Activated T-cell treated with anti-CD3 and anti-CD28 coated beads, Interleukin-2, amount 50 U/mL, for 1 hour (primary cell): ENCODE data around the gene CLASP1.
"Not testable (repeated sequence)": the region's sequence is repeated elsewhere in the genome, so short reads cannot be mapped to it uniquely, and the experiment has no call there.

Experiments
- DNase-seq: peaks from one replicate; pipeline ENCODE4 v3.0.0-alpha.2; 2020

CLASP1 gene

DNA sequence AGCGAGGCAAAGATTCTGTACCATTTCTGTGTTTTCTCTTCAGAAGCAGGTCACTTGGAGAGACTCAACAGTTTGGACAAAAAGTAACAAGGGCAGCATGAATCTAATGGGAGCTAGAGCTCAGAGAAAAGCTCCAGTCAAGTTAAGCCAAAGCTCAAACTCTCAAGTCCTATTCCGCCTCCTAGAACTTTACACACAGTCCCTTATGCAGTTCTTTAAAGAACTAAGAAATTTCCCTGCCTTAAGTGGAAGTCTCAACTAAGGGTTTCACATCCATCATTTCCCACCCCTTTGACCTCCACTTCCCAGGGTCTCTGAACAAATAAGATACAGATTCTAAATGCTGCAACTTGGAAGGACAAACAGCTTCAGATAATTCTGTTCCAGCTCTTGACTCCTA lies 239.9 kb downstream of the CLASP1 start:
- no peak for DNase-seq

DNA sequence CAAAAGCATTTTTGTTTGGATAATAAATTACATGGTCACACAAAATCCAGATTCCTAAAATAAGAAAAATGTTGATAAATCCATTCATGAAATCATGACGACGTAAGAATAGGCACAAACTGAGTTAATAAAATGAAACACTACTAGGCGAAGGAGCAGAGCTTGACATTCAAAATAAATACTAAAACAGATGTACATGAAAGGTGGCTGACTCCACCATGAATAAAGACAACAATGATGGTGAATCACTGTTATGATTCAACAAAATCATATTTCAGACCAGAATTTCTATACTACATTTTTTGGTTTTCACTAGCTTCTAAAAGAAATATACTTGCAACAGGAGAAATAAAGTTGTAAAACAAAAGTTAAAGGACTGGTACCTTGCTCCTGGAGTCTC lies 240.6 kb downstream of the CLASP1 start:
- no peak for DNase-seq

GRCh38 chr2:121405233-121405632 lies 244.0 kb downstream of the CLASP1 start:
- DNase-seq = no peak

- DNase-seq = no peak
Observed at GRCh38 chr2:121400201-121400600, 249.1 kb downstream of the CLASP1 start.

DNA sequence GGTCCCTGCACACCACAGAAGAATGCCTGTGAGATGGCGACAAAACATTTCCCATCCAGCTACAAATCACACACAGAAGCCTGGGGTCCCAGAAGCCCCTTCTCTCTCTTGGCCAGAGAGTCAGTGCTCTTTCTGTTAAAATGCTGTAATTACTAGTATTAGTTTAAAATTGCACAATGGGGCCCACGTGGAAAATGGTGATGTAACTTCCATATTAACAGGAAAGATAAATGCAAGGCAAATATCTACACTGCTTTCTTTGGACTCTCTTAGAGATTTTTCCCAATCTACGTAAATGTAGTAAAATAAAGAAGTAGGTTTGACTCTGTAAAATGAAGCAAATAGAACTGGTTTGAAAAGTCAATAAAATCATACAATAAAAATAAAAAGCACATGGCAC lies 250.4 kb downstream of the CLASP1 start:
- no peak for DNase-seq

- DNase-seq = no peak
Observed at GRCh38 chr2:121390082-121390692, 259.1 kb downstream of the CLASP1 start.

- DNase-seq = no peak
Observed at GRCh38 chr2:121388371-121388770, 260.9 kb downstream of the CLASP1 start.

DNA sequence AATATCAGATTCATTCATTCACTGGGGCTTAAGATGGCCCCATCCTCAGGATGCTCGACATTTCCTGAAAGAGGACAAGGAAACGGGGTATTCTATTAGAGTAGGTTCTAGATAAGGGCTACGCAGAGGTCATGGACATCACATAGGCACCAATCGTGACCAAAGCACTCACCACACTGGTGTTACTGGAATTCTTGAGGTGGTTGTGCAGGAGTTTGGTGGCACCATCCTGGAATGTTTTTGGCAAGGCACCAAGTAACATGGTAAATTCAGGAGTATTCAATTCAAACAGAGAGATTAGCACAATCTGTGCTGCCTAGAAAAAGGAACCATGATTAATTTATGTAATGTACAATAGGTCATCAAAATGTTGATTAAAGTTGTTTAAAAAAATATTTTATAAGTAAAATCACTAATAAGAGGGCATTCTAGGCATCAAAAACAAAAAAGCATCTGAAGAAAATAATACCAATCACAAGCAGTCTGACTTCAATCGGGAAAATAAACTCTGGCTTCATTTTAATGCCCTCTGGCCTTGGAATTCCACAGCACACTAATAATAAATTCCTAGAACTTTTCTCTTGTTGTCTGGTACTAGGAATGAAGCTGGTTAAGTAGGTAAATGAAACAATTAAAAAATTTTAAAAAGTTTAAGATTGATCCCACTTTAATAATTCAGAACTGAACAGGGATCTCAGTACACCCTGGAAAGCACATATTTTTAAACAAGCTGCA lies 261.5 kb downstream of the CLASP1 start:
- no peak for DNase-seq

- no peak for DNase-seq
Observed at GRCh38 chr2:121386707-121387106, 262.6 kb downstream of the CLASP1 start.

DNA sequence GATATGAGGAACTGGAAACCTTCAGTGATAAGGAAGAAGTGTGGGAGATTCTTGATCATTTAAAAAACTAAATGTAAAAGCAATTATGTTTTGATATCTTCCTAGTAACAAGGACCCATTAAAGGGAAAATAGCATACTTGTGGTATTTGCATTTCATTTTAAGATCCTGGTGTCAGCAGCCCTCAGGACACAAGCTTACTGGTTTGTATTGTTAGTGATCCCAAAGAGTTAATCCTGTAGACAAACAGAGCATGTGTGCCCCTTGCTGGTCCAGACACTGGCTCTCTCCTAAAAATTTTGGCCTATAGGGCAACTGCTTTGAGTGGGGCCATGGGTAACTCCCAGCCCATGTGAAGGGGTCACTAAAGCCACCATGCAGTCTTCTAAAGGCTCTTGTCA lies 263.2 kb downstream of the CLASP1 start:
- no peak for DNase-seq

DNA sequence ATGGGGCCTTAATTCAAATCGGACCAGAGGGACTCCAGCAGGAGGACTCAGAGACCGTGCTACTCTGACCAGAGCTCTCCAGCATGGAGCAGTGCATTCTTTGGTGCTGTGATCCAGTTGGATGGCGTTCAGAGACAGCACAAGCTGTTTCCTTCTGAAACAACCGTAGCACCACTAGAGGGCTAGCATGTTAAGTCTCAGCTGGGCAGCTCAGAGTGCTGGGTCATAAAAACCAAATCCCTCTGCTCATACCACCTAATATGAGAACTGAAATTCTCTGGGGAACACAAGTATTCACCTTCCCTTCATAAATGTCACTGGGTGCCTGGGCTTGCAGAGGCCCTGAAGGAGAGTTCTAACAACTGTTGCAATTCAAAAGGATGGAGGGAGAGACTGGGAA lies 266.5 kb downstream of the CLASP1 start:
- DNase-seq = no peak

DNA sequence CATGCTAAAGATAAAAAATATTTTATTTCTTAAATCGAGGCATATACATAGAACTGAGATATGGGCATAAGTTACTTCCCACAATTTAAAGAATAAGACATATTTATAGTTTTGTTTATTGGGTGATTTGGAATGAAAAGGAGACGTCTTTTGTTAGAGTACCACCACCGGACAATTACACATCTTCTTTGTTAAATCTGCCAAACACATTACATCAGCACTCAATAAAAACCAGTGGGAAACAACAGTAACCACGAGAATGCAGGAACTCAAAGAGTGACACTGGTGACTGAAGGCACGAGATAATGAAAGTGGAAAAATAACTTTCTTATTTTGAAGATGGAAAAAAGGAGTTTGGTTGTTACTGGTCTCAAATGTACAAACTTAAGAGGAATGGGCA lies 271.6 kb downstream of the CLASP1 start:
- no peak for DNase-seq

- no peak for DNase-seq
Observed at GRCh38 chr2:121376535-121377250, 272.6 kb downstream of the CLASP1 start.

DNA sequence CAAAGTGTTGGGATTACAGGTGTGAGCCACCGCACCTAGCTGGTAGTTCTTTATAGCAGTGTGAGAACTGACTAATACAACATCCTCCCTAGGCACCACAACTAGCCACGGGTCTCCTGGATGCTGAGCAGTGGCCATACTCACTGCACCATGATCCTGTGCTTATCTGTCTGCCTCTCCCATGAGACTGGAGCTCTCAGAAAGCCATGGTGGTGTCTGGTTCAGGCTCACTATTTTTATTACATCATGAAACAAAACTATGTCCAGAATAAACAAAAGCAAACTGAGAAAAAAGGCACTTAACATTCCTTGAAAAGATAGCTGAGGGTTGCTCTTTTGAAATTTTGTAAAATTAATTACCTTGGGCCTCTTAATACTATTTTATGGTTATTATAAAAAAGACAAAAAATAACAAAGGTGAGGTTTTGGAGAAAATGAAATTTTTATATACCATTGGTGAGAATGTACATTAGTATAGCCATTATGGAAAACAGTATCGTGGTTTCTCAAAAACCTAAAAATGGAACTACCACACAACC lies 273.6 kb downstream of the CLASP1 start:
- no peak for DNase-seq

GRCh38 chr2:121374412-121375075 lies 274.7 kb downstream of the CLASP1 start:
- DNase-seq = not testable (repeated sequence)

DNA sequence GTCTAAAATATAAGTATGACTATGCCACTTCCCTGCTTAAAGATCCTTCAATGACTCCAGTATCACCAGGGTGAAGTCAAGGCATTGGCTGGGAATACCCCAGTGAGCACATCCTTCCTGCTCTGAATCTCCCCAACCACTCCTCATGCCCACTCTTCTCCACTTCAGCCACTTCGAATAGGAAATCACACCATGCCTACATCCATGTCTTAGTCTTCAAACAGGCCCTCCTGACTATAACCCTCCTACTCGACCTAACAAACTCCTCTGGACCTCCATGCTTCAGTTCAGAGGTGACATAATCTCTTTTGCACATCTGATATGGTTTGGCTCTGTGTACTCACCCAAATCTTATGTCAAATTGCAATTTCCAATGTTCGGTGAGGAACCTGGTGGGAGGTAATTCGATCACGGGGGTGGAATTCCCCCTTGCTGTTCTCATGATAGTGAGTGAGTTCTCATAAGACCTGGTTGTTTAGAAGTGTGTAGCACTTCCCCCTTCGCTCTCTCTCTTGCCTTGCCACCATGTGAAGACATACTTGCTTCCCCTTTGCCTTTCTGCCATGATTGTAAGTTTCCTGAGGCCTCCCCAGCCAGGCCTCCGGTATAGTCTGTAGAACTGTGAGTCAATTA lies 276.4 kb downstream of the CLASP1 start:
- DNase-seq = no peak

GRCh38 chr2:121372082-121372481 lies 277.2 kb downstream of the CLASP1 start:
- no peak for DNase-seq

DNA sequence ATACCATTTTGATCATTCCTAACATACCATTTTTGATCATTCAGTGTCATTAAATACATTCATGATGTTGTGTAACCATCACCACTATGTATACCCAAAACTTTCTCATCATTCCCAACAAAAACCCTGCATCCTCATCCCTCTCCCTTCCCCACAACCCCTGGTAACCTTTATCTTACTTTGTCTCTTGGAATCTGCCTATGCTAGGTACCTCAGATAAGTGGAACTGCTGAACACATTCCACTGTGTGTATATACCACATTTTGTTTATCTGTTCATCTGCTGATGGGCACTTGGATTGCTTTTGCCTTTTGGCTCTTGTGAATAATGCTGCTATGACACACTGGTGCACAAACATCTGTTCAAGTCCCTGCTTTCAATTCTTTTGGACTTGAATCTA lies 280.4 kb downstream of the CLASP1 start:
- DNase-seq = no peak

GRCh38 chr2:121368155-121368554 lies 281.1 kb downstream of the CLASP1 start:
- DNase-seq = no peak

DNA sequence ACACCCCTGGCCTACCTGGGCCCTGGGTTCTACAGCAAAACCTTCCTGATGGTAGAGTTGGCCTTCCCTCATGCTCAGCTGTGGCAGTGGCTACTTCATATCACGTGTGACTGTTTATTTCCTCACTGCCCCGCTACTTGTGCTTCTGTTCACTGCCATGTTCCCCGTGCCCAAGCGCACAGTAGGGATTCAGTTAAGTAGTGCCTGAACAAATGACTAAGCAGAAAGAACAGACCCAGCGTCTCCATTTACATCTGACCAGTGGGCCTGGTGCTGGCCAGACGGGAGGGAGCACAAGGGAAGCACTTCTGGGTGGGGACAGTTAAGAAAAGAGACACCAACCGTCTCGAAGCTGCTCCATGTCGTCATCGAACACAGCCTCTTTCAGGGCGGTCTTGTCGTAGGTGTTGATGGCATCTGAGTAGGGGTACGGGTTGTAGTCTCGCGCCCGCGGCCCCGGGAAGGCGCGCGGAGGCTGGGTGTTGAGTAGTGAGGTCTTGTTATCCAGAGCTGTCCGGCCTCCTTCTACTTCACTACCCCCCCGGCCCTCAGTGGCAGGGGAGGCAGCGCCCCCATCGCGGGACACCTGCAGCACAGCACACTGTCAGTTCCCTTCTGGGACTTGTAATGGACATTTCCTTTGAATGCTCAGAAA lies 281.9 kb downstream of the CLASP1 start:
- DNase-seq = no peak

GRCh38 chr2:121366040-121366439 lies 283.2 kb downstream of the CLASP1 start:
- no peak for DNase-seq

- DNase-seq = no peak
Observed at GRCh38 chr2:121365061-121365460, 284.2 kb downstream of the CLASP1 start.
